Liver (tissue), 3 donors: ENCODE measurements around the gene MCTP2.

ENCODE experiments used
- EGR1 ChIP-seq, 2 donors: IDR thresholded peaks; 2 replicates each; pipeline ENCODE4 v1.6.1; 2016 to 2018; ENCODE audit warnings: antibody characterized with exemption in 2 of 2, low read depth in 2 of 2
- FOXA1 ChIP-seq: IDR thresholded peaks from 2 replicates; pipeline ENCODE4 v1.6.1; 2016; ENCODE audit warnings: antibody characterized with exemption
- MAX ChIP-seq: IDR thresholded peaks from 2 replicates; pipeline ENCODE4 v1.6.1; 2016; ENCODE audit warnings: antibody characterized with exemption
- SP1 ChIP-seq: IDR thresholded peaks from 2 replicates; pipeline ENCODE4 v1.6.1; 2018; ENCODE audit warnings: antibody characterized with exemption, mild to moderate bottlenecking
- TAF1 ChIP-seq: conservative IDR thresholded peaks from 2 replicates; pipeline ENCODE4 v1.6.1; 2016; ENCODE audit warnings: antibody characterized with exemption, mild to moderate bottlenecking
- YY1 ChIP-seq: IDR thresholded peaks from 2 replicates; pipeline ENCODE4 v1.6.1; 2016; ENCODE audit warnings: antibody characterized with exemption, mild to moderate bottlenecking
- ZBTB33 ChIP-seq: IDR thresholded peaks from 2 replicates; pipeline ENCODE4 v1.6.1; 2016; ENCODE audit warnings: antibody characterized with exemption
- TF ChIP-seq, protein P1 (sequence below): IDR thresholded peaks from 2 replicates; pipeline ENCODE4 v1.6.1; 2016; ENCODE audit warnings: antibody characterized with exemption
- TF ChIP-seq, protein P2 (sequence below): fragments of 150-350 bp; IDR thresholded peaks from 2 replicates; pipeline ENCODE4 v1.5.1; 2017; ENCODE audit warnings: improper control_type of control experiment, low read depth, low read length; ENCODE audit not compliant: missing input control
- TF ChIP-seq, protein P3 (sequence below): IDR thresholded peaks from 2 replicates; pipeline ENCODE4 v1.6.1; 2016; ENCODE audit warnings: antibody characterized with exemption, mild to moderate bottlenecking
- donor health status: healthy.
- donor health status: healthy.

DNA sequence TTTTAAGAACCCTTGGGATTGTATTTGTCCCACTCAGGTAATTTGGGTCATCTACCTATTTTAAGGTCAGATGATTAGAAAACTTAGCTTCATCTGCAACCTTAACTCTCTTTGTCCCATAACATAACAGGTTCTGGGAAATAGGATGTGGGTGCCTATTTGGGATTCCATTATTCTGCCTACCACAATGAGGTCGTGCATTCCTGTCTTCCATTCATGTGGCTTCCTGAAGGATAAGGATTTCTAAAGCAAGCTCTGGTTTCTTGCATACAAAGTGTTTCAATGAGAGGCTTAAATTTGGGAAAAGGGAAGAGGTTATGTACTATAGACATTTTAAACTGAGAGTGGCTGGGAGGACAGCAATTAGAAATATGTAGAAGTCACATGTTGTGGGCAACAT is 190.3 kb downstream of the MCTP2 start:
- TF ChIP-seq, protein P1, sequence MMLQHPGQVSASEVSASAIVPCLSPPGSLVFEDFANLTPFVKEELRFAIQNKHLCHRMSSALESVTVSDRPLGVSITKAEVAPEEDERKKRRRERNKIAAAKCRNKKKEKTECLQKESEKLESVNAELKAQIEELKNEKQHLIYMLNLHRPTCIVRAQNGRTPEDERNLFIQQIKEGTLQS: no peak
- TF ChIP-seq, protein P2, sequence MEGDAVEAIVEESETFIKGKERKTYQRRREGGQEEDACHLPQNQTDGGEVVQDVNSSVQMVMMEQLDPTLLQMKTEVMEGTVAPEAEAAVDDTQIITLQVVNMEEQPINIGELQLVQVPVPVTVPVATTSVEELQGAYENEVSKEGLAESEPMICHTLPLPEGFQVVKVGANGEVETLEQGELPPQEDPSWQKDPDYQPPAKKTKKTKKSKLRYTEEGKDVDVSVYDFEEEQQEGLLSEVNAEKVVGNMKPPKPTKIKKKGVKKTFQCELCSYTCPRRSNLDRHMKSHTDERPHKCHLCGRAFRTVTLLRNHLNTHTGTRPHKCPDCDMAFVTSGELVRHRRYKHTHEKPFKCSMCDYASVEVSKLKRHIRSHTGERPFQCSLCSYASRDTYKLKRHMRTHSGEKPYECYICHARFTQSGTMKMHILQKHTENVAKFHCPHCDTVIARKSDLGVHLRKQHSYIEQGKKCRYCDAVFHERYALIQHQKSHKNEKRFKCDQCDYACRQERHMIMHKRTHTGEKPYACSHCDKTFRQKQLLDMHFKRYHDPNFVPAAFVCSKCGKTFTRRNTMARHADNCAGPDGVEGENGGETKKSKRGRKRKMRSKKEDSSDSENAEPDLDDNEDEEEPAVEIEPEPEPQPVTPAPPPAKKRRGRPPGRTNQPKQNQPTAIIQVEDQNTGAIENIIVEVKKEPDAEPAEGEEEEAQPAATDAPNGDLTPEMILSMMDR: no peak
- TF ChIP-seq YY1 (no peak), FOXA1 (no peak), TAF1 (no peak), SP1 (no peak), EGR1 (IDR thresholded peaks at IDR 0.05; ENCODE audit: low read depth in 2 of 2) (no peak), MAX (no peak), ZBTB33 (no peak)
- TF ChIP-seq, protein P3, sequence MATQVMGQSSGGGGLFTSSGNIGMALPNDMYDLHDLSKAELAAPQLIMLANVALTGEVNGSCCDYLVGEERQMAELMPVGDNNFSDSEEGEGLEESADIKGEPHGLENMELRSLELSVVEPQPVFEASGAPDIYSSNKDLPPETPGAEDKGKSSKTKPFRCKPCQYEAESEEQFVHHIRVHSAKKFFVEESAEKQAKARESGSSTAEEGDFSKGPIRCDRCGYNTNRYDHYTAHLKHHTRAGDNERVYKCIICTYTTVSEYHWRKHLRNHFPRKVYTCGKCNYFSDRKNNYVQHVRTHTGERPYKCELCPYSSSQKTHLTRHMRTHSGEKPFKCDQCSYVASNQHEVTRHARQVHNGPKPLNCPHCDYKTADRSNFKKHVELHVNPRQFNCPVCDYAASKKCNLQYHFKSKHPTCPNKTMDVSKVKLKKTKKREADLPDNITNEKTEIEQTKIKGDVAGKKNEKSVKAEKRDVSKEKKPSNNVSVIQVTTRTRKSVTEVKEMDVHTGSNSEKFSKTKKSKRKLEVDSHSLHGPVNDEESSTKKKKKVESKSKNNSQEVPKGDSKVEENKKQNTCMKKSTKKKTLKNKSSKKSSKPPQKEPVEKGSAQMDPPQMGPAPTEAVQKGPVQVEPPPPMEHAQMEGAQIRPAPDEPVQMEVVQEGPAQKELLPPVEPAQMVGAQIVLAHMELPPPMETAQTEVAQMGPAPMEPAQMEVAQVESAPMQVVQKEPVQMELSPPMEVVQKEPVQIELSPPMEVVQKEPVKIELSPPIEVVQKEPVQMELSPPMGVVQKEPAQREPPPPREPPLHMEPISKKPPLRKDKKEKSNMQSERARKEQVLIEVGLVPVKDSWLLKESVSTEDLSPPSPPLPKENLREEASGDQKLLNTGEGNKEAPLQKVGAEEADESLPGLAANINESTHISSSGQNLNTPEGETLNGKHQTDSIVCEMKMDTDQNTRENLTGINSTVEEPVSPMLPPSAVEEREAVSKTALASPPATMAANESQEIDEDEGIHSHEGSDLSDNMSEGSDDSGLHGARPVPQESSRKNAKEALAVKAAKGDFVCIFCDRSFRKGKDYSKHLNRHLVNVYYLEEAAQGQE: no peak
